GM21737 (cell line): ENCODE results near the gene GSAP.

ENCODE experiments used
- ATAC-seq: cut with Tn5 transposase; IDR thresholded peaks from one replicate; pipeline ENCODE4 v1.9.1; 2021; ENCODE audit warnings: mild to moderate bottlenecking, moderate library complexity; ENCODE audit not compliant: unreplicated experiment

Gene GSAP

DNA sequence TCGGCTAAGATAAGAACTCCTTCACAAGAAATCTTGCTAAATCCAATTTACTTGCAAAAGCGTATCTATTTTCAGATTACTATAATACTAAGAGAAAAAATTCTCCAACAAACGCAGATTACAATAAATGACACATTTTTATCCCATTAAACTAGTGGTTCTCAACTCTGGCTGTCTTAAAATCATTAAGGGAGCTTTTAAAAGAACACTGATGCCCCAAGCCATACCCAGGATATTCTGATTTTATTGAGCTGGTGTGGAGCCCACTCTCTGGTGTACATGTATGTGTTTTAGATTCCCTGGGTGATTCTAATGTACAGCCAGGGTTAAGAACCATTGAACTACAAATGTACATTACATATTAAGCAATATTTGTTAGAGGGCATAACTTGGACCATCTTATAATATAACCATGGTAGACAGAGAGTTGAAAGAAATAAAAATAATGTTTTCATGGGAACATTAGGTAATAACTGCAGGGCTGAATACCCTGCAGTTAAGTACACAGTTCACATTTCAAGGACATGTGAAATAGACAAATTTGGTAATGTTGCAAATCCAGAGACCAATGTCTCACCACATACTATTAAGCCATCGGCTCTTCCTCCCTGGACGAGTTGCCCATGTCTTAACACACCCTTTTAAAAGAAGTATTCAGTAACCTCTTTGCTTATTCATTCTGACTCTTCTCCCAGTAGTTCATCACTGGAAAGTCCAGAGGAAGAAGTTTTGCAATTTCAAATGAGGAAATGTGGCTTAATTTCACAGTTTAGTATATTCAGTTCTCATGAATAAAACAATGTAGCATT lies 6.2 kb downstream of the GSAP start:
- no peak for ATAC-seq

GRCh38 chr7:77409005-77409738 lies 7.0 kb downstream of the GSAP start:
- no peak for ATAC-seq

GRCh38 chr7:77407906-77408305 lies 8.2 kb downstream of the GSAP start:
- no peak for ATAC-seq

GRCh38 chr7:77406421-77406820 lies 9.7 kb downstream of the GSAP start:
- ATAC-seq = no peak

- ATAC-seq = no peak
Measured at GRCh38 chr7:77404641-77405040, 11.5 kb downstream of the GSAP start.

GRCh38 chr7:77403957-77404356 lies 12.2 kb downstream of the GSAP start:
- ATAC-seq = no peak

GRCh38 chr7:77402818-77403217 lies 13.3 kb downstream of the GSAP start:
- ATAC-seq = no peak

GRCh38 chr7:77401002-77401401 lies 15.1 kb downstream of the GSAP start:
- no peak for ATAC-seq

DNA sequence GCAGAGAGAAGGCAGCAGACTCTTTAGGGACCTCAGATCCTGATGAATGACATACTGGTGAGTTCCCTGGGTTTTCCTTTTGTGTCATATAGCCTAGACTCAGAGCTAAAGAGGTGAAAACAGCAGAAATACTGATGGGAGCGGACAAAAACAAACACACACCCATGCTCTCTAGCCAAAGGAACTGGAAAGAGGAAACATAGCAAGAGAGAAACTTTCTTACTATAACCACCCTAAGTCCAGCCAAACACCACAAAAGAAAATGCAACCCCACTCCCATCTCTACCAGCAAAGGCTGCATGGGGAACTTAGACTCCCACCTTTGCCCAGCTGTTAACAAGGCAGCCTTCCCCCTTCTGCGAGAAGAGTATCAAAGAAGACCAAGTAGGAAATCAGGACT lies 16.3 kb downstream of the GSAP start:
- ATAC-seq = no peak

- no peak for ATAC-seq
Measured at GRCh38 chr7:77396894-77397547, 19.1 kb downstream of the GSAP start.

GRCh38 chr7:77395626-77396025 lies 20.5 kb downstream of the GSAP start:
- no peak for ATAC-seq

DNA sequence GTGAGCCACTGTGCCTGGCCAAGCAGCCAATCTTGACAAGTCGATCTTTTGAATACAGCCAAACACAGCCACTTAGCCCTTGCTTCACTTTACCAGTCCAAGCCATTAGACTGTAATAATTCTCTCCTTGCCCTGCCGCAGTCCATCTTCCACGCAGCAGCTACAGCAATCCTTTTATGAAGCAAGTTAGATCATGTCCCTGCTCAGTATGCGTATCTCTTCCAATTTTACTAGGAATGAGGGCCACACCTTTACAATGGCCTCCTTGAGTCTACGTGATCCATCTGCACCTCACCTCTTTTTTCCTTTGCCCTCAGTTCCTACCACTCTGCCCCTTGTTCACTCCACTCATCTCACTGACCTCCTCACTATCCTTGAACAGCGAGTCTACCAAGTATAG lies 22.2 kb downstream of the GSAP start:
- no peak for ATAC-seq

- ATAC-seq = peak; percentile 92
Measured at GRCh38 chr7:77393261-77393660, 22.9 kb downstream of the GSAP start.

GRCh38 chr7:77391230-77391629 lies 24.9 kb downstream of the GSAP start:
- ATAC-seq = peak; percentile 53

DNA sequence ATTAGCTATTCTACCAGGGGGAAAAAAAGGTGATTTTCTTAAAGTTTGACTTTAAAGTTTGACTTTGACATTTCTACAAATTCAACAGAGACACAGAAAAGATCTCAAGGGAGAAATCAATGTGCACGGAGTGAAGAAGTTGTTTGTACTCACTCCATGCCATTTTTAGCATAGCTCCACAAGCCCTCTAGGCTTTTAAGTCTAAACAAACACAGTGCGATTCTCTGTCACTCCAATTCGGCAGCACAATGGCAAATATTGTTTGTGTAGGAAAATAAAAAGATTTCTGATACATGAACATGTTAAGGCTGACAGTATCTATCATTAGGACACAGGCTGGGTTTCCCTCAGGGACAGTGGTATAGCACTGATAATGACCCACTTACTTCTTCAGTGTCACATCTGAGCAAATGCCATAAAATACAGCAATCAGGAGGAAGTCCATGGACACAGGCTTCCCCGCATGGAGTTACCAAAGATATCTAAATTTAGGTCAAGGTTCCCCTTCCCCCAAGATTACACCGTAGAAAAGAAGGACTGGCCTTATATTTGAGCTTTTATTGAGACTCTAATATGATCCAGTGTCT lies 28.0 kb downstream of the GSAP start:
- ATAC-seq = no peak

GRCh38 chr7:77386165-77386822 lies 29.9 kb downstream of the GSAP start:
- ATAC-seq = no peak

DNA sequence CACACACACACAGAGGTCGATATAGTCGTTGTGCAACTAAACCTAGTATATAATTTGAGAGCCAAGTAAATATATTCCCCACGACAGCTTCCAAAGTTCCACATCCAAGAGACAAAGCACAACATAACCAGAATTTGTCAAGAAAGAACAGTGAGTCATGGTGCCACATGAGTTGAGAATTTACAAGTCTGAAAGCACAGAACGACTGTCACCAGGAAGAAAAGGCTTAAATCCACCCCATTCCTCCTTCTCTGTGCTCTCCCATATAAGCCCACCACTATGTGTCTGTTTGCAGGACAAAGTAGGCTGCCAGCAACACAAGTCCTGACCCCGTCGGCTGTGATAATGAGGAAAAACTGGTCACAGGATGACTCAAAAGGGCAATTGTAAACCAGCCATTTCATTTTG lies 32.8 kb downstream of the GSAP start:
- no peak for ATAC-seq

DNA sequence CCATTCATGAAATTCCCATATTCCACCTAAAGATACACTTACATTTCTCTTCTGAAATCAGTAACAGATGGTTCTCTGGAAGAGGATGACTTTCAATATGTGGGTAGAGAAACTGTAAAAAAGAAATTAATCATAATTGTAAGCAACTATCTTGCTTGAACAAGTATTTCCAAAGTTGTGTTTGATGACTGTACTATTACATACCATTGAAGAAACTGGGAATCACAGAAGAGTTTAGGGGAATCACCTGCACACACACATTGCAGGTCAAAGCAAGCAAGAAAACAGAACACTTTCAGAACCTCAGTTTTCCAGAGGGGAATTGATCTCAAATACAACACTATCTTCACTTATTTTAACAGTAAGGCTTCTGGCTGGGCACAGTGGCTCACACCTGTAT lies 33.6 kb downstream of the GSAP start:
- no peak for ATAC-seq

DNA sequence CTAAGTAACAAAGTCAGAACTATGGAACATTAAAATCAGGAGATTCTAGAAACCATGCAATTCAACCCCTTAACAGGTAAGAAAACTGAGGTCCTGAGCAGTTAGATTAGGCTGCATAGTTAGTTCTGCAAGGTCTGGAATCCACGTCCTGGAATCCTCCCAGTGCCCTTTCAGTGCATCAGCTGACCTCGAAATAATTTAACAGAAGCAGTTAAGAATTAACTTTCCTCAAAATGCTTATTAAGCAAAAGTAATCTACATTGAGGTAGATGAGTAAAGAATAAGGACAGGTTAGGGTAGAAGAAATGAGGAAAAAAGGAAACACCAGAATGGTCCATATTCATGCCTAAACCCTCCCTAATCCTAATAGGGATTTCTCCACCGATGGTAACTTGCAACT lies 37.6 kb downstream of the GSAP start:
- ATAC-seq = no peak

GRCh38 chr7:77370606-77371005 lies 45.5 kb downstream of the GSAP start:
- ATAC-seq = no peak

GRCh38 chr7:77368974-77369373 lies 47.2 kb downstream of the GSAP start:
- no peak for ATAC-seq
